Measurements from ENCODE around the gene PRSS56.

DNA sequence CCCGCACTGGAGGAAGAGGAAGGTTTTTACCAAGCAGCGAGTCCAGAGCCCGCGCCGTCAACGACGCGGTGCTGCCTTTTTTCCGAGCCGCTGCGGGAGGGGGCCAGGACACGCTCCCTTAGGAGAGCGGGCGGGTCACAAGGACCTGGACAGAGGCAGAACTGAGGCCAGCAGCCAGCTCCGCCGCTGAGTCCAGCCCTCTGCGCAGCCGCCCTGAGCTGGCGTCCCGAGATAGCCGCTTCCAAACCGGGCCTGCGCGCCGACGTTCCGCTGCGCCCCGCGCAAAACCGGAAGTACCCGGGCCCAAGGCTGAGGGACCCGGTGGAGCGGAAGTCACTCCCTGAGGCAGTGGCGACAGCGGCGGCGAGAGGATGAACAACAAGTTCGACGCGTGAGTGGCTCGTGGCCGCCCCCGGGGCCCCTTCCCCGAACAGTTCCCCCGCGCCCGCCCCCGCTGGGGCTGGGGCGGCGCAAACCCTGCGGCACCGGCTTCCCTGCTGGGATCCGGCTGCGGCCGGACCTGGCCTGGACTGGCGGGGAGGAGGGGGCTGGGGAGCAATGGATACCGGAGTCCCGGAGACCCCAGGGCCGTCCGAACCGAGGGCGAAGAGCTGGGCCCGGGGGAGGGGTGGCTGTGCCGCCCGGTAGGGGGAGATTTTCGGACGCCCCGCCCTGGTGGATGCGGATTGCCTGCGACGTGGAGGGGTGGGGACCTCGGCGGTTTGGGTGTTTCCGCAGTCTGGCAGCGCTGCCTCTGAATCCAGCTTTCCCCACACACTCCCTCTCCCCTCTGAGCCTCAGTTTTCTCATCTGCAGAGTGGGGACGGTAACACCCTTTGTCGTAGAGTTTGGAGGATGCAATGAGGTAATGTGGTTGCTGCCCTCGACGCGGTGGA lies 30.4 kb downstream of the PRSS56 start, which contains the start of the genes EIF4E2 and TIGD1:
- TF ChIP-seq, protein P1, sequence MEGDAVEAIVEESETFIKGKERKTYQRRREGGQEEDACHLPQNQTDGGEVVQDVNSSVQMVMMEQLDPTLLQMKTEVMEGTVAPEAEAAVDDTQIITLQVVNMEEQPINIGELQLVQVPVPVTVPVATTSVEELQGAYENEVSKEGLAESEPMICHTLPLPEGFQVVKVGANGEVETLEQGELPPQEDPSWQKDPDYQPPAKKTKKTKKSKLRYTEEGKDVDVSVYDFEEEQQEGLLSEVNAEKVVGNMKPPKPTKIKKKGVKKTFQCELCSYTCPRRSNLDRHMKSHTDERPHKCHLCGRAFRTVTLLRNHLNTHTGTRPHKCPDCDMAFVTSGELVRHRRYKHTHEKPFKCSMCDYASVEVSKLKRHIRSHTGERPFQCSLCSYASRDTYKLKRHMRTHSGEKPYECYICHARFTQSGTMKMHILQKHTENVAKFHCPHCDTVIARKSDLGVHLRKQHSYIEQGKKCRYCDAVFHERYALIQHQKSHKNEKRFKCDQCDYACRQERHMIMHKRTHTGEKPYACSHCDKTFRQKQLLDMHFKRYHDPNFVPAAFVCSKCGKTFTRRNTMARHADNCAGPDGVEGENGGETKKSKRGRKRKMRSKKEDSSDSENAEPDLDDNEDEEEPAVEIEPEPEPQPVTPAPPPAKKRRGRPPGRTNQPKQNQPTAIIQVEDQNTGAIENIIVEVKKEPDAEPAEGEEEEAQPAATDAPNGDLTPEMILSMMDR (IDR thresholded peaks at IDR 0.05): peak in 3 of 6 experiments; percentile 29 to 41 (median 39)
- TF ChIP-seq POLR2A (IDR thresholded peaks at IDR 0.05): peak in 1 of 2 donors; percentile 91

Measured in thyroid gland (tissue), 4 donors.